HCT116 (cell line): ENCODE data around the gene FOXK2. TPM values are rescaled to one million over a fixed set of nuclear protein-coding genes. Genes with fewer than 3 reads are reported as not detected.

ENCODE experiments used
- ATAC-seq: fragments of 200-7000 bp; cut with Tn5 transposase; 2 replicates; pipeline ENCODE4 v1.9.1; 2020; ENCODE audit warnings: mild to moderate bottlenecking, moderate library complexity
- BruUV-seq: library from RNA; stranded (reverse); fragments of 400-500 nt; replicated peaks from 2 replicates; lab custom pipeline; 2021; lab: Mats Ljungman, UMichigan
- CTCF ChIA-PET: fragments of 300-600 bp; sonication (Branson Sonifier 250); formaldehyde crosslinking; loops from one replicate; lab custom pipeline; 2021; ENCODE audit warnings: antibody characterized with exemption; lab: Charles Lee
- POLR2A ChIA-PET: fragments of 300-600, 350-600 bp; sonication (Branson Sonifier 250); formaldehyde crosslinking; loops from one replicate; lab custom pipeline; 2021; ENCODE audit warnings: antibody characterized with exemption; lab: Charles Lee
- RAD21 ChIA-PET, 2 experiments: fragments of 300-600 bp; sonication (Branson Sonifier 250); formaldehyde crosslinking; loops; one replicate each; lab custom pipeline; 2023; ENCODE audit warnings: low total read pairs in 2 of 2; ENCODE audit not compliant: uncharacterized antibody in 2 of 2, unreplicated experiment in 2 of 2, low non-redundant PET in 1 of 2; lab: Charles Lee
- DNase-seq: peaks from one replicate; pipeline ENCODE4 v3.0.0-alpha.2; 2010; ENCODE audit warnings: low read depth, low spot score
- H2AFZ ChIP-seq: fragments of 200-600 bp; shearing (Covaris generic), sonication (generic); 2 replicates; pipeline ENCODE4 v1.6.1; 2017; ENCODE audit warnings: low read depth, mixed run types, mixed read lengths, antibody characterized with exemption, low read length; ENCODE audit not compliant: poor library complexity, severe bottlenecking
- H3K27ac ChIP-seq: 2 replicates; pipeline ENCODE4 v1.5.1; 2012; ENCODE audit warnings: low read depth, low read length
- H3K27me3 ChIP-seq: fragments of 200-600 bp; sonication (generic); 2 replicates; pipeline ENCODE4 v1.6.1; 2016; ENCODE audit warnings: mixed run types, low read length, mixed read lengths; ENCODE audit not compliant: insufficient read depth
- H3K36me3 ChIP-seq, 2 experiments: fragments of 200-500 bp in 1 of 2; fragments of 200-600 bp in 1 of 2; sonication (Bioruptor generic) in 1 of 2; sonication (generic) in 1 of 2; 2 replicates each; pipeline versions ENCODE4 v1.5.1 to v1.6.1; 2014 to 2016; ENCODE audit warnings: low read length in 2 of 2, inconsistent platforms in 1 of 2, mixed read lengths in 1 of 2, mixed run types in 1 of 2; ENCODE audit not compliant: insufficient read depth in 2 of 2, control insufficient read depth in 1 of 2
- H3K4me1 ChIP-seq, 2 experiments: fragments of 200-600 bp in 1 of 2; sonication (generic) in 1 of 2; 2 replicates each; pipeline versions ENCODE4 v1.5.1 to v1.6.1; 2012 to 2017; ENCODE audit warnings: low read length in 2 of 2, inconsistent platforms in 1 of 2, mild to moderate bottlenecking in 1 of 2, mixed read lengths in 1 of 2, mixed run types in 1 of 2, moderate library complexity in 1 of 2; ENCODE audit not compliant: insufficient read depth in 2 of 2, control insufficient read depth in 1 of 2
- H3K4me2 ChIP-seq: fragments of 200-600 bp; sonication (generic); 2 replicates; pipeline ENCODE4 v1.6.1; 2017; ENCODE audit warnings: mixed run types, low read length, mixed read lengths
- H3K4me3 ChIP-seq, 2 experiments: fragments of 200-600 bp in 1 of 2; sonication (generic) in 1 of 2; replicated peaks in 1 of 2; 2 replicates each; pipeline ENCODE4 v1.5.1; 2011 to 2016; ENCODE audit warnings: low read length in 2 of 2, control low read depth in 1 of 2, low read depth in 1 of 2, mild to moderate bottlenecking in 1 of 2, mixed read lengths in 1 of 2, mixed run types in 1 of 2
- H3K79me2 ChIP-seq: fragments of 200-600 bp; sonication (generic); 2 replicates; pipeline ENCODE4 v1.6.1; 2017; ENCODE audit warnings: mild to moderate bottlenecking, mixed run types, low read length, moderate library complexity, mixed read lengths; ENCODE audit not compliant: insufficient read depth
- H3K9ac ChIP-seq: fragments of 200-600 bp; sonication (generic); 2 replicates; pipeline ENCODE4 v1.6.1; 2016; ENCODE audit warnings: low read length, mixed read lengths
- H3K9me2 ChIP-seq: fragments of 200-600 bp; sonication (generic), shearing (Covaris generic); 2 replicates; pipeline ENCODE4 v1.6.1; 2017; ENCODE audit warnings: mixed run types, mild to moderate bottlenecking, moderate library complexity; ENCODE audit not compliant: insufficient read depth
- H3K9me3 ChIP-seq, 2 experiments: fragments of 200-500 bp in 1 of 2; fragments of 200-600 bp in 1 of 2; sonication (Bioruptor generic) in 1 of 2; sonication (generic) in 1 of 2; 2 replicates each; pipeline ENCODE4 v1.6.1; 2014 to 2017; ENCODE audit warnings: low read length in 2 of 2, mixed read lengths in 2 of 2, inconsistent platforms in 1 of 2, low read depth in 1 of 2, mild to moderate bottlenecking in 1 of 2, mixed run types in 1 of 2, moderate library complexity in 1 of 2; ENCODE audit not compliant: control insufficient read depth in 1 of 2, insufficient read depth in 1 of 2
- H4K20me1 ChIP-seq: fragments of 200-600 bp; sonication (generic), shearing (Covaris generic); 2 replicates; pipeline ENCODE4 v1.6.1; 2017; ENCODE audit warnings: mixed run types, mild to moderate bottlenecking, moderate library complexity; ENCODE audit not compliant: insufficient read depth
- ATF3 ChIP-seq: IDR thresholded peaks from 2 replicates; pipeline ENCODE4 v1.6.1; 2012
- CBX3 ChIP-seq: IDR thresholded peaks from 2 replicates; pipeline ENCODE4 v1.6.1; 2012; ENCODE audit warnings: low read depth
- CEBPB ChIP-seq: IDR thresholded peaks from 2 replicates; pipeline ENCODE4 v1.6.1; 2012; ENCODE audit warnings: low read depth
- ELF1 ChIP-seq: IDR thresholded peaks from 2 replicates; pipeline ENCODE4 v1.6.1; 2012; ENCODE audit warnings: low read depth, borderline replicate concordance
- EZH2 ChIP-seq: fragments of 200-600 bp; sonication (generic); IDR thresholded peaks from 2 replicates; pipeline ENCODE4 v1.6.1; 2017; ENCODE audit warnings: antibody characterized with exemption, mixed run types
- EZH2phosphoT487 ChIP-seq: fragments of 200-600 bp; IDR thresholded peaks from 2 replicates; pipeline ENCODE4 v1.6.1; 2018; ENCODE audit warnings: antibody characterized with exemption, borderline replicate concordance
- FOSL1 ChIP-seq: IDR thresholded peaks from 2 replicates; pipeline ENCODE4 v1.6.1; 2012; ENCODE audit warnings: low read depth
- JUND ChIP-seq: IDR thresholded peaks from 2 replicates; pipeline ENCODE4 v1.6.1; 2012
- POLR2AphosphoS5 ChIP-seq: IDR thresholded peaks from 2 replicates; pipeline ENCODE4 v1.6.1; 2011; ENCODE audit warnings: mild to moderate bottlenecking, low read depth, low read length, moderate library complexity
- RAD21 ChIP-seq: IDR thresholded peaks from 2 replicates; pipeline ENCODE4 v1.6.1; 2012; ENCODE audit warnings: low read depth, mild to moderate bottlenecking
- SP1 ChIP-seq: IDR thresholded peaks from 2 replicates; pipeline ENCODE4 v1.6.1; 2012; ENCODE audit warnings: low read depth
- SRF ChIP-seq: IDR thresholded peaks from 2 replicates; pipeline ENCODE4 v1.6.1; 2012; ENCODE audit warnings: low read depth
- TCF7L2 ChIP-seq: IDR thresholded peaks from 2 replicates; pipeline ENCODE4 v1.7.0; 2011; ENCODE audit warnings: borderline replicate concordance, inconsistent platforms; ENCODE audit not compliant: insufficient read depth, insufficient read length; ENCODE audit errors: extremely low read depth
- YY1 ChIP-seq: IDR thresholded peaks from 2 replicates; pipeline ENCODE4 v1.6.1; 2011; ENCODE audit warnings: low read length, low read depth, moderate library complexity, mild to moderate bottlenecking; ENCODE audit not compliant: insufficient replicate concordance; ENCODE audit errors: extremely low read depth
- ZFX ChIP-seq: fragments of 450-650 bp; IDR thresholded peaks from 2 replicates; pipeline ENCODE4 v1.6.1; 2017
- intact Hi-C: fragments of 100-400 bp; cut with micrococcal nuclease; formaldehyde crosslinking; loops from 2 replicates; pipeline ENCODE4 v1.10.0; 2022
- total RNA-seq: library from RNA; stranded (reverse); gene quantifications from one replicate; pipeline ENCODE4 v1.2.1, GENCODE V29; 2021; ENCODE audit not compliant: unreplicated experiment
- TF ChIP-seq, protein P1 (sequence below), 3 experiments: fragments of 200-600 bp in 1 of 3; sonication (generic) in 1 of 3; IDR thresholded peaks in 2 of 3; conservative IDR thresholded peaks in 1 of 3; 2 replicates each; pipeline ENCODE4 v1.5.1; 2012 to 2017; ENCODE audit warnings: low read depth in 2 of 3, low read length in 2 of 3, antibody characterized with exemption in 1 of 3, borderline replicate concordance in 1 of 3, control low read depth in 1 of 3, mild to moderate bottlenecking in 1 of 3, mixed read lengths in 1 of 3, mixed run types in 1 of 3, moderate library complexity in 1 of 3; ENCODE audit not compliant: insufficient read depth in 1 of 3
- TF ChIP-seq, protein P2 (sequence below): IDR thresholded peaks from 2 replicates; pipeline ENCODE4 v1.6.1; 2012
- TF ChIP-seq, protein P3 (sequence below): IDR thresholded peaks from 2 replicates; pipeline ENCODE4 v1.6.1; 2011; ENCODE audit warnings: mild to moderate bottlenecking, low read length, moderate library complexity; ENCODE audit not compliant: insufficient replicate concordance; ENCODE audit errors: extremely low read depth

FOXK2 gene
- total RNA-seq, 1 experiment from 2014 or later: 122 TPM

DNA sequence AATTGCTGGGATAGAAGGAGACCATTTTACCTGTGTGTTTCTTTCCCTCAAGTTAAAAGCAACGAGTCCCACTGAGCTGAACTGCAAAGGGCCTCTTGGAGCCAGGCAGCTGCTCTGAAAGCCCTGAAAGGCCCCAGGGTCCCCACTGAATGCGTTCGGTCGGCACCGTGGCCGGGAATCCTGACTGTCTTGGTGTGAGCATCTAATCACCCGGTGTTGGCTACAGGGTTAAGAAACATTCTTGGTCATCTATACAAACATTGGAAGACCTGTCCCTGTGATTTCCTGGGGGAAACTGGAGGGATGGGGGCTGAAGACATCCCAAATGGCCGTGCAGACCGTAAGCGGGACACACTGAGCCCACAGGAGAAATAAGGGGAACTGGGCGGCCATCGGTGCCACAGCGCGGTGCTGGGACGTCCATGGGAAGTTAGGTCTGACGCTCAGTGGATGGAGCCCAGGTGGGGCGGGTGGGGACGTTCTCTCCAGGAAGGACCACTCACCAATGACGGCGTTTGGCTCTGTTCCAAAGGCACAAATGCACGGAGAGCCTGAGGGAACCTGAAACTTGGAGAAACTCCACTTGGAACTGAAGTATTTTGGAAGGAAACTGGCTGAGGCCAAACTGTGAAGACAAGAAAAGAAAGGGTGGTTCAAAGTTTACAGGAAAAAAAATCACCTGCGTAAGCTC, 96.6 kb downstream of the FOXK2 start:
- POLR2A ChIA-PET: no interaction called here

GRCh38 chr17:82619211-82619610, 99.7 kb downstream of the FOXK2 start:
- Histone ChIP-seq H3K9me3 (no peaks in the 10 kb centered on the region), H2AFZ (no peak overlapping the region), H4K20me1 (0 out of 2 replicates have a peak, but pooled peaks cover 8% of the 10 kb centered on the region), H3K4me2 (no peak overlapping the region), H3K9me2 (no peaks in the 10 kb centered on the region), H3K36me3 (peaks cover 74 to 77% of the 10 kb centered on the region in 2 experiments), H3K9ac (no peak overlapping the region), H3K27ac (no peak overlapping the region), H3K4me3 (no peak overlapping the region), H3K27me3 (no peaks in the 10 kb centered on the region), H3K79me2 (peaks cover 52% of the 10 kb centered on the region), H3K4me1 (no peaks in the 10 kb centered on the region)
- no peak for DNase-seq
- no peak for ATAC-seq
- ChIA-PET RAD21 (no interaction called here), POLR2A (no interaction called here), CTCF (no interaction called here)
- BruUV-seq: no TSS peak
- intact Hi-C loops: no loop called here
- no peak for TF ChIP-seq ELF1
- TF ChIP-seq EZH2phosphoT487: no peak
- TF ChIP-seq FOSL1: no peak
- TF ChIP-seq EZH2: no peak
- no peak for TF ChIP-seq TCF7L2
- TF ChIP-seq, protein P1, sequence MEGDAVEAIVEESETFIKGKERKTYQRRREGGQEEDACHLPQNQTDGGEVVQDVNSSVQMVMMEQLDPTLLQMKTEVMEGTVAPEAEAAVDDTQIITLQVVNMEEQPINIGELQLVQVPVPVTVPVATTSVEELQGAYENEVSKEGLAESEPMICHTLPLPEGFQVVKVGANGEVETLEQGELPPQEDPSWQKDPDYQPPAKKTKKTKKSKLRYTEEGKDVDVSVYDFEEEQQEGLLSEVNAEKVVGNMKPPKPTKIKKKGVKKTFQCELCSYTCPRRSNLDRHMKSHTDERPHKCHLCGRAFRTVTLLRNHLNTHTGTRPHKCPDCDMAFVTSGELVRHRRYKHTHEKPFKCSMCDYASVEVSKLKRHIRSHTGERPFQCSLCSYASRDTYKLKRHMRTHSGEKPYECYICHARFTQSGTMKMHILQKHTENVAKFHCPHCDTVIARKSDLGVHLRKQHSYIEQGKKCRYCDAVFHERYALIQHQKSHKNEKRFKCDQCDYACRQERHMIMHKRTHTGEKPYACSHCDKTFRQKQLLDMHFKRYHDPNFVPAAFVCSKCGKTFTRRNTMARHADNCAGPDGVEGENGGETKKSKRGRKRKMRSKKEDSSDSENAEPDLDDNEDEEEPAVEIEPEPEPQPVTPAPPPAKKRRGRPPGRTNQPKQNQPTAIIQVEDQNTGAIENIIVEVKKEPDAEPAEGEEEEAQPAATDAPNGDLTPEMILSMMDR (IDR thresholded peaks at IDR 0.05 in 2 of 3, conservative IDR thresholded peaks at IDR 0.05 in 1 of 3; ENCODE audit: borderline replicate concordance in 1 of 3, insufficient read depth in 1 of 3, low read depth in 2 of 3, low read length in 2 of 3): no peak
- TF ChIP-seq CBX3: no peak
- TF ChIP-seq POLR2AphosphoS5: no peak
- no peak for TF ChIP-seq ATF3
- TF ChIP-seq, protein P2, sequence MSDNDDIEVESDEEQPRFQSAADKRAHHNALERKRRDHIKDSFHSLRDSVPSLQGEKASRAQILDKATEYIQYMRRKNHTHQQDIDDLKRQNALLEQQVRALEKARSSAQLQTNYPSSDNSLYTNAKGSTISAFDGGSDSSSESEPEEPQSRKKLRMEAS: no peak
- no peak for TF ChIP-seq SRF
- no peak for TF ChIP-seq SP1

More for the DNA sequence above, 96.6 kb downstream of the FOXK2 start:
- ATAC-seq: no peak
- no peak overlapping the region for H3K4me3 ChIP-seq
- H3K9me2 ChIP-seq: no peaks in the 10 kb centered on the region
- H2AFZ ChIP-seq: no peak overlapping the region
- peaks cover 27% of the 10 kb centered on the region for H3K79me2 ChIP-seq
- no peak overlapping the region for H3K27ac ChIP-seq
- H3K9me3 ChIP-seq: no peaks in the 10 kb centered on the region
- BruUV-seq: no TSS peak
- RAD21 ChIA-PET: no interaction called here
- intact Hi-C loops: no loop called here
- H3K9ac ChIP-seq: no peak overlapping the region
- DNase-seq: no peak
- TF ChIP-seq JUND: no peak
- no peak for TF ChIP-seq EZH2
- no peak for TF ChIP-seq YY1
- TF ChIP-seq, protein P3, sequence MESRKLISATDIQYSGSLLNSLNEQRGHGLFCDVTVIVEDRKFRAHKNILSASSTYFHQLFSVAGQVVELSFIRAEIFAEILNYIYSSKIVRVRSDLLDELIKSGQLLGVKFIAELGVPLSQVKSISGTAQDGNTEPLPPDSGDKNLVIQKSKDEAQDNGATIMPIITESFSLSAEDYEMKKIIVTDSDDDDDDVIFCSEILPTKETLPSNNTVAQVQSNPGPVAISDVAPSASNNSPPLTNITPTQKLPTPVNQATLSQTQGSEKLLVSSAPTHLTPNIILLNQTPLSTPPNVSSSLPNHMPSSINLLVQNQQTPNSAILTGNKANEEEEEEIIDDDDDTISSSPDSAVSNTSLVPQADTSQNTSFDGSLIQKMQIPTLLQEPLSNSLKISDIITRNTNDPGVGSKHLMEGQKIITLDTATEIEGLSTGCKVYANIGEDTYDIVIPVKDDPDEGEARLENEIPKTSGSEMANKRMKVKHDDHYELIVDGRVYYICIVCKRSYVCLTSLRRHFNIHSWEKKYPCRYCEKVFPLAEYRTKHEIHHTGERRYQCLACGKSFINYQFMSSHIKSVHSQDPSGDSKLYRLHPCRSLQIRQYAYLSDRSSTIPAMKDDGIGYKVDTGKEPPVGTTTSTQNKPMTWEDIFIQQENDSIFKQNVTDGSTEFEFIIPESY: no peak
- no peak for TF ChIP-seq ZFX
- no peak for TF ChIP-seq ELF1
- no peak for TF ChIP-seq CEBPB
- TF ChIP-seq RAD21: no peak
- TF ChIP-seq, all 23 proteins: peak for 0
- Histone ChIP-seq H3K36me3 (peaks cover 55 to 58% of the 10 kb centered on the region in 2 experiments), H3K27me3 (no peaks in the 10 kb centered on the region), H4K20me1 (0 out of 2 replicates have a peak, but pooled peaks cover under 1% of the 10 kb centered on the region), H3K4me2 (no peak overlapping the region), H3K4me1 (no peaks in the 10 kb centered on the region)
- CTCF ChIA-PET: no interaction called here
